GM03348 (cell line): ENCODE measurements around the gene MAN1A2.
A peak's percentile ranks its signal among the peaks of the same experiment; 100 is the strongest.
"Not testable (repeated sequence)": the region's sequence is repeated elsewhere in the genome, so short reads cannot be mapped to it uniquely, and the experiment has no call there.

ENCODE experiments used
- DNase-seq: peaks from one replicate; pipeline ENCODE4 v3.0.0; 2012; ENCODE audit warnings: low spot score

MAN1A2 gene

GRCh38 chr1:117367046-117368025, at the start of gene MAN1A2:
Gene MAN1A2 (plus strand): TSS chr1:117367449. CDS start chr1:117368184, 735 bp downstream.
- peak; percentile 91 for DNase-seq

GRCh38 chr1:117318011-117318410, 49.2 kb upstream of the MAN1A2 start:
- no peak for DNase-seq

DNA sequence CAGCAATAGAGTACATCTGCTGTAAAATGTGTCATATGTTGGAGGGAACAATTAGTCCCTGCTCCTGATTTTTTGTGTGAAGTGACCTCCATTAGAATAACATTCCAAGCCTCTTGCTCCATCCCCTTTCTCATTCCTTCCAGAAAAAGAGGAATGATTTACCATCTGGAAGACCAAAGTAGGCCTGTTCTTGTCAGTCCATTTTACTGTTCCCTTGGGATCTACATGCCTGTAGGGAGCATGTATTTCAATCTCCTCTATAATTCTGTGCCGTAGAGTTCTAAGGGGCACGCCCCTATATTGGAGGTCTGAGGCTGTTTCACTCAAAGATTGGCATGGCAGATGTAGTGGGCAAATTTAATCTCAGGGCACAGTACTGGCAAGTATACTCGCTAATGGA, 48.8 kb upstream of the MAN1A2 start:
- no peak for DNase-seq

DNA sequence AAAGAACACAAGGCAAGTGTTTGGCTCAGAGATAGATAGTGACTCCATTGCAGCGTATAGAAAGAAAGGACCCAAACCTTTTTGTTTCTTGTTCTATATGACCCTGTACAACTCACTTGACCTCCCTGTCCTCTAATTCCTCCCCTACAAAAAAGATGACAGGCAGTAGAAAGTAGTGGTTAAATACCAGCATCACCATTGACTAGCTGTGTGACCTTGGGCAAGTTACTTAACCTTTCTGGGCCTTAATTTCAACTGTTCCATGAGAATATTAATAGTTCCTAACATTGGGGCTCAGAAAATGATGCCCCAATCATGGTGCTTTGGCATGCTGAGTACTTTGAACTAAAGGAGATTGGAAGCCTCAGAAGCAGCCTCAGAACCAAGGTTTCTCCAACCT, 46.7 kb upstream of the MAN1A2 start:
- DNase-seq = no peak

- DNase-seq = no peak
These were observed 45.3 kb upstream of the MAN1A2 start for GRCh38 chr1:117321680-117322609.

DNA sequence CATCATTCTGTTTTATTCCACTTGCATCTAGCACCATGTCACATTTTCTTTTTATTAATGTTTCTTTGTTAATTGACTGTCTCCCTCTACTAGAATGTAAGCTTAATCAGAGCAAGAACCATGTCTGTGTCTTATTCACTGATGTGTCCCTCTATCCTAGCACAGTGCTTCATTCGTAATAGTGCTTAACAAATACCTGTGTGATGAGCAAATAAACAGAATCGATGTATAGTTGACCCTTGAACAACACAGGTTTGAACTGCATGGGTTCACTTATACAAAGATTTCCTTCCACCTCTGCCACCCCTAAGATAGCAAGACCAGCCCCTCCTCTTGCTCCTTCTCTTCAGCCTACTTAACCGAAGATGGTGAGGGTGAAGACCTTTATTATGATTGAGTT, 42.9 kb upstream of the MAN1A2 start:
- DNase-seq = no peak

GRCh38 chr1:117326035-117326434, 41.2 kb upstream of the MAN1A2 start:
- DNase-seq = not testable (repeated sequence)

- no peak for DNase-seq
These were observed 40.2 kb upstream of the MAN1A2 start for GRCh38 chr1:117327011-117327410.

DNA sequence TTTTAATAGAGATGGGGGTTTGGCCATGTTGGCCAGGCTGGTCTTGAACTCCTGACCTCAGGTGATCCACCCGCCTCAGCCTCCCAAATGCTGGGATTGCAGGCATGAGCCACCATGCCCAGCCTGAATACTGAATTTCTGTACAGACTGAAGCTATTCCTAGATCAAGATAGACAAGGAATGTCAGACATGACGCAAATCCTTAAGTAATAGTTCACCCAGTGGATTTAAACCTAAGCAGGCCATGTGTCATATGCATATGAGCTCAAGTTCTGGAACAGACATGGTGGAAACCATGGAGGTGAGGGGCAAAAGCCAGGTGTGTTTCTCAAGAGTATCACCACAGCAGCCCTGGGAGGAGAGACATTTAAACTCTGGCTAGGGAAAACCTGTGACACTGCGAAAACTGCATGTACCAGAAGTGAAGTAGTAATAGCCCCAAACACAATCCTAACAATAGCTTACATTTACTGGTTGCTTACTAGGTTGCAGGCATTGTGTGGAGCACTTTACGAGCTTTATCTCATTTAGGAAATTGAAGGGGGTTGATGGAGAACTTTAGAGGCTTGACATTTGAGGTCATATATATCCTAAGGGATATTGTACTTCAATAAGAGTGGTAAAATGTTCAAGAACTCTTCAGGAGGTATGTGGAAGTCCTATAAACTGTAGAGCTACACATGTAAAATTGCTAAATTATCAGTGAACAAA, 31.7 kb upstream of the MAN1A2 start:
- DNase-seq = no peak

GRCh38 chr1:117336088-117336817, 31.0 kb upstream of the MAN1A2 start:
- DNase-seq = no peak

- peak; percentile 25 for DNase-seq
These were observed 27.2 kb upstream of the MAN1A2 start for GRCh38 chr1:117339866-117340700.

DNA sequence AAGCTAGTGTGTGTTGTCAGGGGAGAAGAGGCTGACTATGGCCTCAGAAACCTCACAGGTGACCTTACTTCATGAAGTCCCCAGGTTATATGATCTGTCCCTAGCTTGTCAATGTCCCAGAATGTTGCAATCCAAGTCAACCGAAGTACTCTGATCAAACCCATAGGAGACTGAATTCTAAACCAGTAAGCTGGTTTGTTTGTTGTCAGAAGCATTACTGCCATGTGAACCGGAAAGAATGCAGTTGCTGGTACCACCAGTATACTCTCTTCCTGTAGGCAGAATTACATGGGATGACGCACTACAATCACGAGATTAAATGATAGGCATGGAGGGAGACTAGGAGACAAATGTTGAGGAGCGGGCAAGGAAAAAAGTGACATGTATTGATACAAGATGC, 26.1 kb upstream of the MAN1A2 start:
- DNase-seq = no peak

GRCh38 chr1:117342397-117342796, 24.9 kb upstream of the MAN1A2 start:
- DNase-seq = no peak

DNA sequence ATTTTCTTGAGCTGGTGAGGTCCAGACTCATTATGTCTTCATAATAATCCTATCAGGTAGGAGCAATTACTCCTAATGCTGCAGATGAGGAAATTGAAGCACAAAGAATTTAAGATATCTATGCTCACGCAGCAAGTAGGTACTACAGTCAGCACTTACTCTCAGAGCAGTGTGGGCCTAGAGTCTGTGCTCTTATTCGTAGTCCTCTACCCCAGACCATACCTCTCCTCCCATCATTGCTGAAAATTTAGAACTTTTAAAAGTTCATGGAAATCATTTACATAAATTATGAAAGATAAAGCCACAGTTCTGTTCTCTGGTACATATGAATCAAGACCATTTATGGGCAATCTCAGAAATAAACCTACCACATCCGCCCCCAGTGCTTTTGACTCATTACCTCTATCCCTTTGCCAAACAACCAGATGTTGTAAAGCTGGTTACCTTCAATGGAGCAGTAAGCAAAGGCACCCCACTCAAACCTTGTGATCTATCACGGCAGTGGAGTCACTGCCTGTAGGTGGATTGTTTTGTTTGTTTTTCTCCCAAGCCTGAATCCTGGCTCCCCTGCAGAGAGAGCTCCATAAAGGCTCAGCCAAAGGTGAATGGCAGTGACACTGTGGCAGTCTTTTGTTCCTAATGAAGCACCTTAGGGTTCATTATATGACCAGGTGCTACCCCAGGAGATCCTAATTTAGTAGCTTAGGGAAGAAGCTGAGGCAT, 20.9 kb upstream of the MAN1A2 start:
- no peak for DNase-seq

DNA sequence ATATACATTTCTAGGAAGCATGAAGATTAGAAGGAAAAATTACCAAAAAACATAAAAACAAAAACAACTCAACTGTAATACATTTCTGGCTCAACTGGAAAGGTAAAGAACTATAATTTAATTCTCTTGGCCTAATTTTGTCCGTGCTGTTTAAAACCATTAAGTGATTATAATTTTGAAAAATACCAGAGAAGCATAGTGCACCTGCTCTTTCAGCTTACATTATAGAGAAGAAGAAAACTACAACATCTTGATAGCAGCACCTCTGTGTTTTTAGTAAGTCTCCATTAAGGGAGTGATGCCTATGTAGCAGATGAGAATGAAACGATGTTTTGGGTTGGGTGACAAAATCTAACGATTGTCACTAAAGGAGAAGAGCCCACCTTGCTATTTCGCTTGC, 19.3 kb upstream of the MAN1A2 start:
- DNase-seq = no peak

- not testable (repeated sequence) for DNase-seq
These were observed 14.6 kb upstream of the MAN1A2 start for GRCh38 chr1:117352695-117353094.

DNA sequence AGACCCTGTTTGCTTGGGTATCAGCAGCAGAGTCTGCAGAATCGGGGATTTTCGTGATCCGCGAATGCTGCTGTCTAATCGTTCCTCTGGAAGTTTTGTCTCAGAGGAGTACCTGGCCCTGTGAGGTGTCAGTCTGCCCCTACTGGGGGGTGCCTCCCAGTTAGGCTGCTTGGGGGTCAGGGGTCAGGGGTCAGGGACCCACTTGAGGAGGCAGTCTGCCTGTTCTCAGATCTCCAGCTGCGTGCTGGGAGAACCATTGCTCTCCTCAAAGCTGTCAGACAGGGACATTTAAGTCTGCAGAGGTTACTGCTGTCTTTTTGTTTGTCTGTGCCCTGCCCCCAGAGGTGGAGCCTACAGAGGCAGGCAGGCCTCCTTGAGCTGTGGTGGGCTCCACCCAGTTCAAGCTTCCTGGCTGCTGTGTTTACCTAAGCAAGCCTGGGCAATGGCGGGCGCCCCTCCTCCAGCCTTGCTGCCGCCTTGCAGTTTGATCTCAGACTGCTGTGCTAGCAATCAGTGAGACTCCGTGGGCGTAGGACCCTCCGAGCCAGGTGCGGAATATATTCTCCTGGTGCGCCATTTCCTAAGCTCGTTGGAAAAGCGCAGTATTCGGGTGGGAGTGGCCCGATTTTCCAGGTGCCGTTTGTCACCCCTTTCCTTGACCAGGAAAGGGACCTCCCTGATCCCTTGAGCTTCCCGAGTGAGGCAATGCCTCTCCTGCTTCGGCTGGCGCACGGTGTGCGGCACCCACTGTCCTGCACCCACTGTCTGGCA, 9.2 kb upstream of the MAN1A2 start:
- DNase-seq = not testable (repeated sequence)

- DNase-seq = not testable (repeated sequence)
These were observed 8.7 kb upstream of the MAN1A2 start for GRCh38 chr1:117358604-117358887.
